ACHN (cell line): ENCODE measurements around the gene U2AF1L4.
"Not testable (repeated sequence)": the region's sequence is repeated elsewhere in the genome, so short reads cannot be mapped to it uniquely, and the experiment has no call there.

Source experiments
- DNase-seq: peaks from one replicate; pipeline ENCODE4 v3.0.0-alpha.2; 2015
- in situ Hi-C: cut with HindIII; loops from 2 replicates; pipeline ENCODE4 v1.10.0; 2017; ENCODE audit warnings: low sequenced_read_pairs, low pct_ligation_motif_present, low pct_unique_long_range_greater_than_20kb

U2AF1L4 gene

GRCh38 chr19:35733180-35734125, 11.8 kb downstream of the U2AF1L4 start:
- in situ Hi-C loops, result no loop called here
- DNase-seq, result no peak

GRCh38 chr19:35732540-35733179, 12.6 kb downstream of the U2AF1L4 start:
- no peak for DNase-seq
- in situ Hi-C loops, result no loop called here

GRCh38 chr19:35731779-35732405, 13.3 kb downstream of the U2AF1L4 start:
- no peak for DNase-seq
- in situ Hi-C loops, result no loop called here

- in situ Hi-C loops, result no loop called here
- DNase-seq, result no peak
Measured at GRCh38 chr19:35731353-35731752, 13.9 kb downstream of the U2AF1L4 start.

- no peak for DNase-seq
- in situ Hi-C loops, result no loop called here
Measured at GRCh38 chr19:35730326-35730725, 14.9 kb downstream of the U2AF1L4 start.

GRCh38 chr19:35729763-35730162, 15.5 kb downstream of the U2AF1L4 start:
- DNase-seq, result no peak
- in situ Hi-C loops, result no loop called here

GRCh38 chr19:35729021-35729420, 16.2 kb downstream of the U2AF1L4 start:
- in situ Hi-C loops, result no loop called here
- DNase-seq, result no peak

DNA sequence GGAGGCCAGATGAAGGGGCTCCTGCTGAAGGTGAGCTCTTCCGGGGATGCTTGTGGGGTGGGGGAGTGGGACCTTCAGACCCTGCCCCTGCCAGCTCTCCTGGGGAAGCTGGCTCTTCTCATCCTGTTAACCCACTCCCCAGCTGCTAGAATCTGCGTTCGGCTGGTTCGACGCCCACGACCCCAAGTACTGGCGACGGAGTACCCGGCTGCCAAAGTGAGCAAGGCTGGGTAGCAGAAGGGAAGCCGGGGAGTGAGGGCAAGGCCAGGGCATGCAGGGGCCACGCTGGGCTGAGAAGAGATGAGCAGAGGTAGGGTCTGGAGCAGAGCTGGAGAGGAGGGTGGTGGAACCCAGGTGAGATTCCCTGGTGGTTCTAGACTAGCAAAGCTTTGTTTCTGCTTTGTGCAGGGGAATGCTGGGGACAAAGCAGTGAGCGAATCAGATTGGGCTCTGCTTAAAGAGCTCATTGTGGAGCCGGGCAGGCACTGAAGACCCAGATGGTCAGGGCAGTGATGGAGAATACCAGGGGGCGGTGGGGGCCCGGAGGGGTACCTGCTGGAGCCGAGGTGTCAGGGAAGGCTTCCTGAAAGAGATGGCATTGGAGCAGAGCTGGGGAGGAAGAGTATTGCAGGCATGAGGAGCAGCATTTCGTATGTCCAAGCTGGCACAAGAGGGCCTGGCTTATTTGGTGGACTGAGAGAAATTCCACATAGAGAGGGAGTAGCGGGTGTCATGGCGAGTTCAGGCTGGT, 17.1 kb downstream of the U2AF1L4 start:
- in situ Hi-C loops, result no loop called here
- DNase-seq, result no peak

DNA sequence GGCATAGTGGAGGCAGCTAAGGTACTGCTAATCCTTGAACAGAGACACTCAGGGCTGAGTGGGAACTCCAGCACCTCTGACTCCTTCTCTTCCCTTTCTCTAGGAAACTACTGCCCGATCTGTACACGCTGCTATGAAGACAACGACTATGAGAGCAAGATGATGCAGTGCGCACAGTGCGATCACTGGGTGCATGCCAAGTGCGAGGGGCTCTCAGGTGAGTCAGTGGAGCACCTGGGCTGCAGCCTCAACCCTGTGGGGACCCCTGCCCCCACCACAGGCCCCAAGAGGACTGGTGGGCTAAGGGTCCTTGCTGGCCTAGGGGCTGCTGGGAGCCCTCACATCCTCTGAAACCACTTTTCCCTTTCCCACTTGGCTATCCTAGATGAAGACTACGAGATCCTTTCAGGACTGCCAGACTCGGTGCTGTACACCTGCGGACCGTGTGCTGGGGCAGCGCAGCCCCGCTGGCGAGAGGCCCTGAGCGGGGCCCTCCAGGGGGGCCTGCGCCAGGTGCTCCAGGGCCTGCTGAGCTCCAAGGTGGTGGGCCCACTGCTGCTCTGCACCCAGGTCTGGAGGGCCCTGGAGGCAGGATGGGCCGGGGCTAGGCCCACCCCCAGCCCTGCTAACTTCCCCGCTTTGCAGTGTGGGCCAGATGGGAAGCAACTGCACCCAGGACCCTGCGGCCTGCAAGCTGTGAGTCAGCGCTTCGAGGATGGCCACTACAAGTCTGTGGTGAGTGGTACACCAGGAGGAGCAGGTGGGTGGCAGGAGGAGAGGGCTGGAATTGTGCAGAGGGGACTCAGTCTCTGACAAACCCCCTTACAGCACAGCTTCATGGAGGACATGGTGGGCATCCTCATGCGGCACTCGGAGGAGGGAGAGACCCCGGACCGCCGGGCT, 17.9 kb downstream of the U2AF1L4 start:
- in situ Hi-C loops, result no loop called here
- DNase-seq, result no peak

- in situ Hi-C loops, result no loop called here
Measured at GRCh38 chr19:35725216-35725861, 19.9 kb downstream of the U2AF1L4 start.

DNA sequence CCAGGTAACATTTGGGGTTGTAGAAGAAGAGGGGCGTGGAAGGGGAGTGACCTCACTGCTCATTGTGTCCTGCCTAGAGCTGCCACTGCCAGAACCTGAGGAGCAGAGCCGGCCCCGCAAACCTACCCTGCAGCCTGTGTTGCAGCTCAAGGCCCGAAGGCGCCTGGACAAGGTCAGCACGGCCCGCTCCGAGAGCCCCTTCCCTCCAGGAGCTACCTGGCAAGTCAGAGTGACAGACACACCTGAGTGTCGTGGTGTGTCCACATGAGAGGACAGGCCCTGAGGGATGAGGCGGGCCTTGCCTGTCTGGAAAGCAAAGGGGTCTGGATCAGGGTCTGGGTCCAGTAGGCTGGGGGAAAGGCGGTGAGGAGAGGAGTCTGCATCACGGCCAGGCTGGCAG, 20.7 kb downstream of the U2AF1L4 start:
- in situ Hi-C loops, result no loop called here
- DNase-seq, result no peak

More at GRCh38 chr19:35725216-35725861, 19.9 kb downstream of the U2AF1L4 start:
- no peak for DNase-seq

- in situ Hi-C loops, DNase-seq: not testable (repeated sequence)
Measured at GRCh38 chr19:35724132-35724531, 21.1 kb downstream of the U2AF1L4 start.

GRCh38 chr19:35723671-35724070, 21.5 kb downstream of the U2AF1L4 start:
- in situ Hi-C loops, result no loop called here
- no peak for DNase-seq

GRCh38 chr19:35722897-35723296, 22.3 kb downstream of the U2AF1L4 start:
- in situ Hi-C loops, result no loop called here
- DNase-seq, result no peak

- no peak for DNase-seq
- in situ Hi-C loops, result no loop called here
Measured at GRCh38 chr19:35722461-35722860, 22.8 kb downstream of the U2AF1L4 start.

GRCh38 chr19:35721374-35721773, 23.8 kb downstream of the U2AF1L4 start:
- in situ Hi-C loops, result no loop called here
- DNase-seq, result no peak

- in situ Hi-C loops, result no loop called here
- DNase-seq, result no peak
Measured at GRCh38 chr19:35720648-35721047, 24.6 kb downstream of the U2AF1L4 start.
